ENCODE data around the gene ZCWPW1.

Gene ZCWPW1, protein sequence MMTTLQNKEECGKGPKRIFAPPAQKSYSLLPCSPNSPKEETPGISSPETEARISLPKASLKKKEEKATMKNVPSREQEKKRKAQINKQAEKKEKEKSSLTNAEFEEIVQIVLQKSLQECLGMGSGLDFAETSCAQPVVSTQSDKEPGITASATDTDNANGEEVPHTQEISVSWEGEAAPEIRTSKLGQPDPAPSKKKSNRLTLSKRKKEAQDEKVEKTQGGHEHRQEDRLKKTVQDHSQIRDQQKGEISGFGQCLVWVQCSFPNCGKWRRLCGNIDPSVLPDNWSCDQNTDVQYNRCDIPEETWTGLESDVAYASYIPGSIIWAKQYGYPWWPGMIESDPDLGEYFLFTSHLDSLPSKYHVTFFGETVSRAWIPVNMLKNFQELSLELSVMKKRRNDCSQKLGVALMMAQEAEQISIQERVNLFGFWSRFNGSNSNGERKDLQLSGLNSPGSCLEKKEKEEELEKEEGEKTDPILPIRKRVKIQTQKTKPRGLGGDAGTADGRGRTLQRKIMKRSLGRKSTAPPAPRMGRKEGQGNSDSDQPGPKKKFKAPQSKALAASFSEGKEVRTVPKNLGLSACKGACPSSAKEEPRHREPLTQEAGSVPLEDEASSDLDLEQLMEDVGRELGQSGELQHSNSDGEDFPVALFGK

DNA sequence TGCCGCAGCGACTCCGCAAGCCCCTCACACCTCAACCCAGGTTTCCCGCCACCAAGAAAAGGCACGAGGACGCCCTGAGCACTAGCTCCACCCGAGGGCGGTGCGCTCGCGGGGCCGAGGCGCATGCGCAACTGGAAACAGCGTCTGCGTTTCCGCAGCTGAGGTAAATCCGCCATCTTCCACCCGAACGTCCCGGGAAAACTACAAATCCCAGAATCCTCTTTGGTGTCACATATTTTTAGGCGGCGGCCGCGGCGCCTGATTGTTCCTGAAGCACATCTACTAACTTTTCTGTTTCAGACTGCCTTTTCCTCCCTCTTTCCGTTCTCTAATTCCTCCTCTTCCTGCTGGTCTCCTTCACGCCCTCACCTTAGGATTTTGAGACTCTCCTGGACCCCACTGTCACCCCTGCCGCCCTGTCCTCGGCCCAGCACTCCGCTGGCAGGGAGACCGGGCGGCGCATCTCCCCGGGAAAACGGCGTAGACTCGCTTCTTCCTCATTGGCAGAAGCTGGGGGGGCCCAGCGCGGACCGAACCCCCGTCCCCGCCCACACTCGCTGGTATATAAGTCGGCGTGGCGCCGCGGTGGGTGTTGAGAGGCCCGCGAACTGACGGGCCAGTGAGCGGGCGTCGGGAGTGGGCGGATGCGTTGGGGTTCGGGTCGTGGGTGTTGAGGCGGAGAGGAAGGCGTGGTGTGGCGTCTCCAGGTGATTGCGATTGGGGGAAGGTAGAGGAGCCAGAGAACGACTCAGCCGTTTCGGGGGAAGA lies at the start of gene ZCWPW1:
ZCWPW1 (minus strand) TSS at position 505 of the 768 bp plus-strand sequence. CDS start 8,054 bp downstream, outside the sequence.
- no peak for FAIRE-seq

DNA sequence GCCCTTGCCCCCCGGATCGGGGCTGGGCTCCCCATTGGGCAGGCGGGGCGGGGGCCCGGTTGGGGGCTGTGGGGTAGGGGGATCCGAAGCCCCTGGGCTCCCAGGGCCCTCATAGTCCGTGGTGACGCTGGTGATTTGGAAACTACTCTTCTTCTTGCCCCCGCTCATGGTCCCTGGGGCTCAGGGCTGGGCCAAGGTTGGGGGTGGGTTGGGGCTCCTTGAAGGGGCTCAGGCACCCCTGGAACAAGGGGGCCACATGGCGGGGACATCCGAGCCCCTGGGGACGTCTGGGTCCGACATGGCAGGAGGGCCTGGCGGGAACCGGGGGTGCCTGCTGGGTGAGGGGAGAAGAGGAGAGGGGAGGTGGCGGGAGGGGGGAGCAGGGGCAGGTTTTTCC lies 49.4 kb upstream of the ZCWPW1 start:
- FAIRE-seq, result no peak

DNA sequence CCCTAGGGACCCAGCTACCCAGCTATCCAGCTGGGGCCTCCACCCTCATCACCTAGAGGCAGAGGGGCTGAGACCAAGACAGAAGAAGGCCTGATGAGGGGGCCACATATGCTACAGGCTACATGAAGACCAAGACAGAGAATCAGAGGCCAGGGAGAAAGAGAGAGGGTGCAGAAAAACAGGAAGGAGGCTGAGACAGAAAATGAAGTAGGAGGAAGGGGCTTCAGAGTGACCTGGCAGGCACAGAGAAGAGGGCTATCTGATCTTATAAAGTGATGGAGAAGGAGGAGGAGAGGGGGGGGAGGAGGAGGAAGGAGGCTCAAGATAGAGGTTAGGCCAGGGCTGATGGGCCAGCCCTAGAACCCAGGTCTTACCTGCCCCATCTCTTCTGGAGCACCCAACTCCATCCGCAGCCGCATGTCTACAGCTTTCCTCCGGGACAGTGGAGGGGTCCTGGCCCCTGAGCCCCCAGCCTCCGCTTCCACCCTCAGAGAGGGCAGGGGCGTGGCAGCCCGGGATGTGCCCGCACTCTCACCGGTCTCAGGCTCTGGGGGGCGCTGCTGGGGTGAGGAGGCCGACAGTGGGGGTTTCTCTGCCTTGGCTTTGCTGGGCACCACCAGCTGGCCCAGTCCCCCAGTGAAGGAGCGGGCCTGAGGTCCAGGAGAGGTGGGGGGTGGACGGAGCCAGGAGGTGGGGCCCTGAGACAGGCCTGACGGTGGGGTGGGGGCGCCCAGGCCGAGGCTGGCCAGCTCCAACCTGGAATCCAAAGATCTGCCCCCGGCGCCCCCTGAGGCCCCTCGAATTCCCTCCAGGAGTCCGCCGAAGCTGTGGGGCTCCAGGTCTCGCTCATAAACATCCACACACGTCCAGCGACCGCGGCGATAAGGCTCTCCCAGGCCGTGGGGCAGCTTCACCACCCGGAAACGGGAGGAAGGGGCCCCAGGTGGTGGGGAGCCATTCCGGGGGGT lies 48.7 kb upstream of the ZCWPW1 start:
- no peak for FAIRE-seq

DNA sequence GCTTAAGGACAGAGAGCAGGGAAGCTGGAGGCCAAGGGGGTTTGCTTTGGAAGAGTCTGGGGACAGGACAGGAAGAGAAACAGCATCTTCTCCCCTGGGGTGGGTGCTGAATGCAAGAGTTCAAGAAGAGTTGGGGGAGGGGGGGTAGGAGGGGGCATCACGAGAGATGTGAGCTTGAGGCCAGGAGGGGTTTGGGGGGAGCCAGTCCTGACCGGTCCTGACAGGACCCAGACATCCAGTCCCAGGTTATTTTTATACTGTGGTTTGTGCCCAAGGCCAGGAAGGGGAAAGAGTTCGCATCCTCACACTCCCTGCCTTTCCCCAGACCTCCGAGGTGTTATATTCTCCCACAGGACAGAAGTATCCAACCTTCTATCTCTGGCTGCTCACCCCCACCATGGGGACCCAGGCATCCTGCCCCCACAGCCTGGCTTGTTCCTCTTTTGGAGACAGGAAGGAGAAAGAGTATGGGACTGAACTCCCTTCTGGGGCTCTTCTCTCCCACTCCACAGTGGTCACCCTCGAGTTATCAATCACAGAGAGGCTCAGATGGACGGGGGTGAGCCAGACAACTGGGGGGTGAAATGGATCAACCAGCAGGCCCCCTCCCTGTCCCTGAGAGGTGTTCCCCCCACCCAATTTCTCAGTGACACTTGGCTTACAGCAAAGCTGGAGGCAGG lies 47.7 kb upstream of the ZCWPW1 start:
- no peak for FAIRE-seq

DNA sequence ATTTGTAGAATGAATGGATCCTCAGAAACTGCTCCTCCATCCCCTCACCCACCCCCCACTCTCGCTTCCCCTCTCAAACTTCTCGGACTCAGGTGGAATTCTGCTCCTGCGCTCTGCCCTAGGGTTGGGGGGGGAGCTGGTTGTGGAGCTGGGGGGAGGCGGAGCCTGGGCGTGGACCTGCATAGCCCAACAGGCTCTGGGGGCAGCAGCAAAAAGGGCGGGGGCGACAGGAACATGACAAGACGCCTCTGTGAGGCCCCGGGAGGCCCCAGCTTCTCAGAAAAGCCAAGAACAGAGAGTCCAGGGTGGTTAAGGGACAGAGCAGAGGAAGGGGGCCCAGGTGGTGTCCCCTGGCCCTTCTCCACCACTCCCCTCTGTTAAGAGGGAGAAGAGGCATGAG lies 47.0 kb upstream of the ZCWPW1 start:
- FAIRE-seq, result no peak

DNA sequence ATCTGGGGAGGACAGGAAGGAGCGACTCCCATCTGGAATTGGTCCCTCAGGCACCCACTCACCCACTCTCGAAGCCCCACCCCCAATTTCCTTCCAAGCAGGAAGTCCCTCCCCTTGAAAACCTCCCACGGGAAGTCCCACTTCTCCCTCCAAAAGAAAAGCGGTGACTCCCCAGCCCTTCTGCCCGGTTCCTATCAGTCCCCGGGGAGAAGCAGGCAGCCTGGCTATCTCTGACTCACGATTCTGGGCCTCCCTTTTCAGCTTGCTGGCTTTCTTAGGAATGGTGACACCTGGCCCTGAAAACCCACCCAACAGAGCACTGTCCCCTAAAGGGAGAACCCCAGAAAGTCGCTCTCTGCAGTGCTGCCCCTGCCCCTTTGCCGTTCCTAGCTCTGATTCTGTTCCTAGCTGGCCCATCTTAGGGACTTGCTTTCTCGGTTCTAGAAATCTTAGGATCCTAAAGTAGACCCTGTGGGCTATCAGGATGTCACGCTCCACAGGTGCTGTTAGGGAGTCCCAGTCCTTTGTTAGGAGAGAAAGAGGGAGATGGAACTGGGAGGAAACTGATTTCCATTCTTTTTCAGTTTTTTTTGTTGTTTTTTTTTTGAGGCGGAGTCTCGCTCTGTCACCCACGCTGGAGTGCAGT lies 44.5 kb upstream of the ZCWPW1 start:
- no peak for FAIRE-seq

DNA sequence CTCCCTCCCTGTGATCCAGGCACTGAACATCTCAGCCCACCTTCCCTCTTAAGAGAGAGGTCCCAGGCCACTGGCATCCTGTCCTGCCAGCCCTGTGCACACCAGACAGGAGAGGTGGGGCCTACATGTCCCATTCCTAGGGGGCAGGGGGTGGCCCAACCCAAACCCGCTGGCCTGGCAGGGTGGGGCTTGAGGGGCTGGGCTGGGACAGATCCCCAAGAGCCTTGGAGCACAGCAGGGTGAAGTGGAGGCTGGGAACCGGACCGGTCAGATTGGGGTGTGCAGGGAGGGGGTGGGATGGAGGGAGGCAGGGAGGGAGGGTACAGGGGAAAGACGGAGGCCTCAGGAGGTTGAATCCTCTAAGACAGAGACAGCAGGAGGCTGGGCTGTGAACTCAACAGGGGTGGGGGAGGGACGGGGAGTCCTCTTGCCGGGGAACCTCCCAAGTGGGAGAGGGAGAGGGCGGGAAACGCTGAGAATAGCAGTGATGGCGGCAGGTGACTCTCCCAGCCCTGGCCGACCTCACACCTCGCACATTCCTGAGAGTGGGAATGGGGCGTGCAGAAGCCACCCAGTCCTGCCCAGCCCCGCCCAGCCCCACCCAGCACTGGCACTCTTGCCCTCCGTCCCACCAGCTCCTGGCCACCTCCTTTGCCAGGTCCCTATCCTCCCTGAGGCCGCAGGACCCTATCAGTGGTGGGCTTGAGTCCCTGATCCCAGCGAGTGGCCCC lies 43.8 kb upstream of the ZCWPW1 start:
- no peak for FAIRE-seq

DNA sequence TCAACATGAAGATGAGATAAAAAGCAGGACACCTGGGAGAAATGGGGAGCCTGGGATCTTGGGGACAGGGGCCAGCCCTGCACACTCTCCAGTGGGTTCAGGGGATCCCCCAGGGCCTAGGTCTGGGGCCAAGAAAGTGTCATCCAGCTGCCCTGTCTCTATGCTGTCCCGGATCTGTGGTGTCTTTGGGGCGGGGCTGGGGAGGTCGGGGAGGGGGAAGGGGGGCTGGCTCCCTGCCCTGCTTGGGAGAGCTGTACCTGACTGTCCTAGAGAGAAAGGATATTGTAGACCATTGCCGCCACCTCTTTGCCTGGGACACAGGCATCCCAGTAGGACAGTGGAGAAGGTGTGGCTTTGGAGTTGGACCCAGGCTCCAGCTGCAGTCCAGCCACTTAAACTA lies 42.5 kb upstream of the ZCWPW1 start:
- no peak for FAIRE-seq

DNA sequence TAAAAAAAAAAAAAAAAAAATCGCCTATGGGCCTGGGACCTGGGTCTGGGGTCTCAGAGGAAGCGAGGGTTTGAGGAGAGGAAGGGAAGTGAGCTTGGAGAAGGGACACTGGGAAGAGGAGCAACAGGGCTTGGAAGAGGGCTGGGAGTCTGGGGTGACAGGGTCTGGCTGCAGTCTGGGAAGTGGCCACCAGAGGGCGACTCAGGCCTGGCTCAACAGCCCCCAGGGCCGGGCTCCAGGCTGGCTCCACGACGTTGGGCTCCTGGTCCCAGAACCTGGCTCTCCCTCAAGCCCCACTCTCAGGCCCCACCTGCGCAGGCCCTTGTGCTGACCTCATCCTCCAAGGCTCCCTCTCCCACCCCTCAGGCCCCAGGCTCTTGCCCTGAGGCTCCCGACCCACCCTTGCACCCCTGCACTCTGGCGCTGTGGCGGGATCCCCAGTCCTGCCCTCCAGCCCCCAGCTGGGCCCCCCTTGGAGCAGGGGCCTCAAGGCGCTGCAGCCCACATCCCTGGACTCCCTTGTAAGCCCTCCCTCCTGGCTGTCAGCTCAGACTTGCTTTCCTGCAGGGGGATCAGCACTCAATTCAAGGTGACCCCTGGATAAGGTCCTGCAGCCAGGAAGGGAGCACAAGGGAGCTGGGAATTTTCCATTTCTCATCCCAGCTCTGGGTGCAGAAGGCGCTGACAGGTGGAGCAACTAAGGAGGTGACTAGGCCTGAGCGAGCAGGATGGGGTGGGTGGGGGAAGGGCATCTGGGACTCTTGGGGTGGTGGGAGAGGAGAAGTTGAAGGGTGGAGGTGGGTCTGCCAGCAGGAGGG lies 40.9 kb upstream of the ZCWPW1 start:
- FAIRE-seq, result no peak

DNA sequence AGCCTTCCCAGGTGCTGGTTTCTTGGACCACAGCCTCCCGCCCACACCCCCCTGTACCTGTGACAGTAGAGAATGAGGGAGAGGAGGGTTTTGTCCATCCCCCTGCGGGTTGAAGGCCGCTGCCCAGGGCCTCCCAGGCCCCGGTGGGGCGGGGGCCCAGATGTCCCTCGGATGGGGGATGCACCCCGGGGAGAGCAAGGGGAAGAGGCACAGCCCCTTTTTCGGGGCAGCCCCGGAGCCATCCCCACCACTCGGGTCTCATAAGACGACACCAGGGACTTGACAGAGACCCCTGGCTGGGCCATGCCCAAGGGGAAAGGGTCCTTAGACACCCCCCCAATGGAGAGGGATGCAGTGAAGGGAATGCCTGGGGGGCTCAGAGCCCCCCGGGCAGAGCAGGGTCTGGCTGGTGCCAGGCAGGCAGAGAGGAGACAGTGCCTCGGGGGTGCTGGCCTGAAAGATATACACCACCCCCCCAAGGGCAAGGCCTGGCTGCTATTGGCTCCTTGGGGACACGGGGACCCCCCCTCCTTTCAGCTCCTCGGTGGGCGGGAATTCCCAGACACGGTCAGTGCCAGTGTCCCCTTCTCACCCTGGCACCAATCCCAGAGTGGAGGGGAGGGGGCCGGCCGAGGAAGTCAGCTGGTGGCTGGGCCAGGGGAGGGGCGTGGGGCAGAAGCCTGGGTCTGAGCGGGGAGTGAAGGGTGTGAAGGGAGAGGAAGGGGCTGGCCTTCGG lies 39.3 kb upstream of the ZCWPW1 start:
- FAIRE-seq, result no peak

DNA sequence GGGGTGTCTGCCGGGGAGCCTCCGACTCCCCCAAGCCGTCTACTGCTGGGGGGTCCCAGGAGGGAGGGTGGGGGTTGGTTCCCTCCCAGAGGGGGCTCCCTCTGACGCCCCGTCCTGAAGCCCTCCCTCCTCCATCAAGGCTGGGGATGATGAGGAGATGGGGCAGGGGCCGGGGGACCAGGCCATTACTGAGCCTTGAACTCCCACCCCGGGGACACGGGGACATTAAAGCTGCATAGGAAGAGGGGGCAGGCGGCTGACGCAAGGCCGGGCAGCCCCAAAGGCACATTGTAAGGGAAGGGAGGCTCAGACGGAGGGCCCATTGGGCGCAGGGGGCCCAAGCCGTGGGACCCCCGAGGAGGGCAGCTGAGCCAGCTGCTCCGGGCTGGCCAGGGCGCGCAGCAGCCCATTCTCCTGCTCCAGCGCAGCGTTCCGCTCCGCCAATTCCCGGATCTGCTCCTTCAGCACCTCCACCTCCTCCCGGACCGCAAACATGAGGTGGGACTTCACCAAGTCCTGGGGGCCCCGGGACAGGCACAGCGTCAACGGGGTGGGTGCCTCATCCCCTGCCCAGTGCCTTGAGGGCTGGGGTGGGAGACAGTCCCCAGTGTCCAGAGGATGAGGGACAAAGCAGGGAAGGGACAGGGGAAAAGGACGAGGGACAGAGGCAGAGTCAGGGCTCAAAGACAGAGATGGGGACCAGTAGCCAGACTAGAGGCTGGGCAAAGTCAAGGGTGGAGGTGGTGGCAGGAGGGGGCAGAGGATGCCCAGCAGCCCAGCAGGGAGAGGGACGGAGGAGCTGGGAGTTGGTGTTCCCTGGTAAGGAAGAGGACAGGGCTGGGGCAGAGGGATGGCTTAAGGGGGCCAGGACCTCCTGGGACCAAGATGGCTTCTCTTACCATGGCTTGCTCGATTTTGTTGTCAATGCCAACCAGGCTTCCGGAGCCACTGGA lies 38.4 kb upstream of the ZCWPW1 start:
- FAIRE-seq, result no peak

DNA sequence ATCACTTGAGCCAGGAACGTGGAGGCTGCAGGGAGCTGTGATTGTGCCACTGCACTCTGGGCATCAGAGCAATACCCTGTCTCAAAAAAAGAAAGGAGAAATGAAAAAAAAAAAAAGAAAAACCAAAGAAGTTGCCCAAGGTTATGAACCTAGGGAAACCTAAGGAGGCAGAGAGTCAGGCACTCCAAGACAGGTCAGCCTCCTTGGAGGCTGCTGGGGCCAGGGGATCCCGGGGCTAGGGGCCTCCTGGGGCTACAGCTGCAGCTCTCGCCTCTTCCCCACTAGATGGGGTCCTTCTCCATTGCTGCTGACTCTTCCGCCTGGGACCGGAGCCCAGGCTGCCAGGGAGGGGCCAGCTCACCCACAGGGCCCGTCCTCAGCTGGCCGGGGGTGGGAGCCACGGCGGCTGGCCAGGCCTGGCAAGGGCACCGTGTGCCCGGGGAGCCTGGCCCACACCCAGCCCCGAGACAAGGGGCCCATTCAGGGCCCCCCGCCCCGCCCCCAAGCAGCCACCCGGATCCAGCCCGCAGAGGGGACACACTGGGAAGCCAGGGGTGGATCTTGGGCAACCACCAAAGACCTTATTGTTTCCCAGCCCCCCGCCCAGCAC lies 37.3 kb upstream of the ZCWPW1 start:
- FAIRE-seq, result no peak

DNA sequence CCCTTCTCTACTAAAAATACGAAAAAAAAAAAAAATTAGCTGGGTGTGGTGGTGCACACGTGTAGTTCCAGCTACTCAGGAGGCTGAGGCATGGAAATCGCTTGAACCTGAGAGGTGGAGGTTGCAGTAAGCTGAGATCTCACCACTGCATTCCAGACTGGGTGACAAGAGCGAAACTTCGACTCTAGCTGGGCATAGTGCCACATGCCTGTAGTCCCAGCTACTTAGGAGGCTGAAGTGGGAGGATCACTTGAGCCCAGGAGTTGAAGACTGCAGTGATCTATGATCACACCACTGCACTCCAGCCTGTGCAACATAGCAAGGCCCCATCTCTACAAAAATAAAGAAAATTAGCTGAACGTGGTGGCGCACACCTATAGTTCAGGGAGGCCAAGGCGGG lies 36.8 kb upstream of the ZCWPW1 start:
- FAIRE-seq, result no peak

DNA sequence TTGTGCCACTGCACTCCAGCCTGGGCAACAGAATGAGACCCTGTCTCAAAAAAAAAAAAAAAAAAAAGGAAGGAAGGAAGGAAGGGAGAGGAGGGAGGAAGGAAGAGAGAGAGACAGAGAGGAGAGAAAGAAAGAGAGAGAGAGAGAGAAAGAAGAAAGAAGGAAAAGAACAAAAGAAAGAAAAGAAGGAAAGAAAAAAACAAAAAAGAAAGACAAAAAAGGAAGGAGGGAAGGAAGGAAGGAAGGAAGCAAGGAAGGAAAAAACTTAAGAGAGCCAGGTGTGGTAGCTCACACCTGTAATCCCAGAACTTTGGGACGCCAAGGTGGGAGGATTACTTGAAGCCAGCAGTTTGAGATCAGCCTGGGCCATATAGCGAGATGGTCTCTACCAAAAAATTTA lies 36.3 kb upstream of the ZCWPW1 start:
- no peak for FAIRE-seq

DNA sequence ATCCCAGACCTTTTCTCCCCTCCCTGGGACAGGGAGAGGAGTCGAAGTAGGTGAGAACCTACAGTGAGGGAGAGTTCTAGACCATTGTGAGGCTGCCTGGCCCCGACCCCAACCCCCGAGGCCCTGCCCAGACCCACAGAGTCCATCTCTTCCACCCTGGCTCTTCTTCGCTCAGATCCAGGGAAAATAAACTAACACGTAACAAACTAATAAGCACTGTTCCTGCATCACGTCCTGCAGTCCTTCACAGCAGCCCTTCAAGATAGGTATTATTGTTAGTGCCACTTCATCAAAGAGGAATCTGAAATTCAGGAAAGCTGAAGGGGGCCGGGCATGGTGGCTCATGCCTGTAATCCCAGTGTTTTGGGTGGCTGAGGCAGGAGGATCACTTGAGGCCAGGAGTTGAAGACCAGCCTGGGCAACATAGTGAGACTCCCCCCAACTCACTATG lies 35.7 kb upstream of the ZCWPW1 start, which contains the start of gene SPACDR:
SPACDR (minus strand) TSS at position 51 of the 451 bp plus-strand sequence. CDS start 235 bp downstream, outside the sequence.
- no peak for FAIRE-seq

DNA sequence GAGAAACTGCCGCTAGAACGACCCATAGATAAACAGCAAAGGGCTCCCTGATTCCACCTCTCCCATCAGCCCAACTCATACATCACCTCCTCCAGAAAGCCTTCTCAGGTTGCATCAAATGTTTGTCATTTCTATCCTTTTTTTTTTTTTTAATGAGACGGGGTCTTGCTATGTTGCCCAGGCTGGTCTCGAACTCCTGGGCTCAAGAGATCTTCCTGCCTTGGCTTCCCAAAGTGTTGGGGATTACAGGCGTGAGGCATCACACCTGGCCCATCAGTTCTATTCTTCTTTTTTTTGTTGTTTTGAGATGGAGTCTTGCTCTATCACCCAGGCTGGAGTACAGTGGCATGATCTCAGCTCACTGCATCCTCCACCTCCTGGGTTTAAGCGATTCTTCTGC lies 28.5 kb upstream of the ZCWPW1 start:
- no peak for FAIRE-seq

DNA sequence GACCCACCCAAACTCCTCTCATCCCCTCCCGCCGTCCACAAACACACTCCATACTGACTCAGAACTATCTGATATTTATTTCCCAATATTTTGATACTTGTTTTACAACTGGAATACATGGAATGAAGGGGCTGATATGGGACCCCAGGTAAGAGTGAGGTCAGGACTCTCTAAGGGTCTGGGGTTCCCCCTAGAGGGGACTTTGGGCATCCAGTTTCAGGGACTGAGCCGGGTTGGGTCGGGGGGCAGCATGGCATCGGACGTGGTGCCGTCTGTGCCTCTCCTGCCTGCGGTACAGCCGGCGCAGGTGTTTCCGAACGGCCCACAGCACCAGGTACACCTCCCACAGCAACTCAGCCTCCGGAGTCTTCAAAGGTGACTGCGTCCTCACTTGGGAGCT lies 28.1 kb upstream of the ZCWPW1 start:
- no peak for FAIRE-seq
